Neuronal stem cell (in vitro differentiated cells): ENCODE results near the gene CPEB3.

Experiments
- DNase-seq: peaks from one replicate; pipeline ENCODE4 v3.0.0-alpha.2; 2013; ENCODE audit warnings: low spot score
- H2AFZ ChIP-seq: one replicate; pipeline ENCODE4 v1.6.1; 2013; ENCODE audit warnings: mild to moderate bottlenecking, low read length, inconsistent platforms
- H2AK5ac ChIP-seq: 2 replicates; pipeline ENCODE4 v1.6.1; 2013; ENCODE audit warnings: low read depth, mild to moderate bottlenecking, inconsistent platforms, low read length, moderate library complexity, mixed read lengths
- H2BK120ac ChIP-seq: 2 replicates; pipeline ENCODE4 v1.6.1; 2013; ENCODE audit warnings: low read depth, mild to moderate bottlenecking, inconsistent platforms, low read length, moderate library complexity, mixed read lengths
- H2BK12ac ChIP-seq: one replicate; pipeline ENCODE4 v1.6.1; 2013; ENCODE audit warnings: low read length, inconsistent platforms
- H2BK15ac ChIP-seq: 2 replicates; pipeline ENCODE4 v1.6.1; 2013; ENCODE audit warnings: mild to moderate bottlenecking, low read length, inconsistent platforms, mixed read lengths
- H2BK5ac ChIP-seq: one replicate; pipeline ENCODE4 v1.6.1; 2013; ENCODE audit warnings: inconsistent platforms, mild to moderate bottlenecking, low read length, moderate library complexity
- H3K14ac ChIP-seq: one replicate; pipeline ENCODE4 v1.6.1; 2013; ENCODE audit warnings: low read length, inconsistent platforms
- H3K18ac ChIP-seq: 2 replicates; pipeline ENCODE4 v1.6.1; 2013; ENCODE audit warnings: low read length, inconsistent platforms
- H3K23ac ChIP-seq: 2 replicates; pipeline ENCODE4 v1.6.1; 2013; ENCODE audit warnings: low read depth, mild to moderate bottlenecking, mixed read lengths, low read length, inconsistent platforms; ENCODE audit not compliant: poor library complexity
- H3K27ac ChIP-seq: replicated peaks from 3 replicates; pipeline ENCODE4 v1.5.1; 2013; ENCODE audit warnings: low read length, inconsistent platforms
- H3K27me3 ChIP-seq, 3 experiments: 2 replicates each; pipeline ENCODE4 v1.6.1; 2013; ENCODE audit warnings: low read length in 3 of 3, mild to moderate bottlenecking in 2 of 3, inconsistent platforms in 1 of 3, low read depth in 1 of 3, mixed read lengths in 1 of 3, moderate library complexity in 1 of 3; ENCODE audit not compliant: control insufficient read depth in 3 of 3, insufficient read depth in 3 of 3
- H3K36me3 ChIP-seq, 2 donors: replicated peaks in 1 of 2; 2 replicates each; pipeline ENCODE4 v1.6.1; 2013; ENCODE audit warnings: low read length in 2 of 2; ENCODE audit not compliant: control insufficient read depth in 2 of 2, insufficient read depth in 2 of 2
- H3K4ac ChIP-seq: 2 replicates; pipeline ENCODE4 v1.6.1; 2013; ENCODE audit warnings: inconsistent platforms, mild to moderate bottlenecking, low read length, moderate library complexity
- H3K4me1 ChIP-seq, 2 donors: 1 replicate in 1 of 2; 2 replicates in 1 of 2; pipeline ENCODE4 v1.6.1; 2013; ENCODE audit warnings: low read length in 2 of 2, low read depth in 1 of 2; ENCODE audit not compliant: control insufficient read depth in 2 of 2, insufficient read depth in 1 of 2
- H3K4me2 ChIP-seq: one replicate; pipeline ENCODE4 v1.6.1; 2013; ENCODE audit warnings: mild to moderate bottlenecking, low read length, inconsistent platforms; ENCODE audit not compliant: insufficient read depth, poor library complexity, severe bottlenecking
- H3K4me3 ChIP-seq, 2 donors: 2 replicates each; pipeline ENCODE4 v1.5.1; 2013; ENCODE audit warnings: low read length in 2 of 2, mild to moderate bottlenecking in 2 of 2, inconsistent platforms in 1 of 2, moderate library complexity in 1 of 2
- H3K79me1 ChIP-seq: one replicate; pipeline ENCODE4 v1.6.1; 2013; ENCODE audit warnings: low read depth, mild to moderate bottlenecking, inconsistent platforms, low read length, moderate library complexity
- H3K9ac ChIP-seq: one replicate; pipeline ENCODE4 v1.6.1; 2013; ENCODE audit warnings: mild to moderate bottlenecking, low read depth, low read length, inconsistent platforms; ENCODE audit not compliant: poor library complexity
- H3K9me3 ChIP-seq, 2 donors: replicated peaks in 1 of 2; 2 replicates each; pipeline versions ENCODE3 to v1.6.1; 2013; ENCODE audit warnings: low read length in 2 of 2, mild to moderate bottlenecking in 2 of 2, inconsistent platforms in 1 of 2, low read depth in 1 of 2, mixed read lengths in 1 of 2, moderate library complexity in 1 of 2; ENCODE audit not compliant: control insufficient read depth in 2 of 2, insufficient read depth in 1 of 2
- H4K8ac ChIP-seq: one replicate; pipeline ENCODE4 v1.6.1; 2013; ENCODE audit warnings: low read depth, mild to moderate bottlenecking, inconsistent platforms, low read length, moderate library complexity
- H4K91ac ChIP-seq: one replicate; pipeline ENCODE4 v1.6.1; 2013; ENCODE audit warnings: low read length, low read depth, mild to moderate bottlenecking, inconsistent platforms; ENCODE audit not compliant: poor library complexity
- WGBS, 2 donors: extraction: QIAGEN DNeasy Blood & Tissue Kit; methylation state at CpG; one replicate each; pipeline ENCODE4 v1.1.7; 2013; ENCODE audit warnings: missing lambda C conversion rate in 2 of 2, mixed read lengths in 1 of 2; ENCODE audit not compliant: insufficient read length in 2 of 2, insufficient replicate concordance in 1 of 2; ENCODE audit errors: extremely low coverage in 2 of 2; 5-methylcytosine and 5-hydroxymethylcytosine counted together

CPEB3 gene

DNA sequence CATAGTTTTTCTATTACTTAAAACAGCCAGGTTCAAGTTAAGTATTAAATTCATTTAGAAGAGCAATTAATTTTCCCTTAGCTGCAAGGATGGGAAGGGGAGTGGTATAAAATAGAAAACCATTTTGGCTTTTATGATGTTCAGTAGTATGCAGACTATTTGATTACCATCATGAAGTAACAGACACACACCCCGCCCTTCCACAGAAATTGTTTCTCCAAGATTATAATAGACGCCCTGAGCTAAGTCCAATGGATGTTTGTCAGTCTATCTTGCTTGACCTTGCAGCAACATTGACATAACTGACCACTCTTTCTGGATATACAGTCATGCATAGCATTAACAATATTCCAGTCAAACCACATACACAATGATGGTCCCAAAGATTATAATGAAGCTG is 42.3 kb downstream of the CPEB3 start:
- Histone ChIP-seq H3K4me3 (no peak overlapping the region), H2BK5ac (no peak overlapping the region), H2AFZ (no peak overlapping the region), H4K8ac (no peak overlapping the region), H3K23ac (no peak overlapping the region), H2BK15ac (no peak overlapping the region), H3K9me3 (no peaks in the 10 kb centered on the region), H3K4ac (no peak overlapping the region), H3K4me1 (no peaks in the 10 kb centered on the region), H3K4me2 (no peak overlapping the region), H4K91ac (no peak overlapping the region), H3K36me3 (no peaks in the 10 kb centered on the region), H3K9ac (no peak overlapping the region), H3K14ac (no peak overlapping the region), H2AK5ac (no peak overlapping the region), H3K27me3 (no peaks in the 10 kb centered on the region), H3K79me1 (no peaks in the 10 kb centered on the region), H2BK12ac (no peak overlapping the region), H3K27ac (no peak overlapping the region), H2BK120ac (no peak overlapping the region), H3K18ac (no peak overlapping the region)
- DNase-seq: no peak
- WGBS, 2 donors: no CpG with 5 or more reads among the region's 2 CpGs

DNA sequence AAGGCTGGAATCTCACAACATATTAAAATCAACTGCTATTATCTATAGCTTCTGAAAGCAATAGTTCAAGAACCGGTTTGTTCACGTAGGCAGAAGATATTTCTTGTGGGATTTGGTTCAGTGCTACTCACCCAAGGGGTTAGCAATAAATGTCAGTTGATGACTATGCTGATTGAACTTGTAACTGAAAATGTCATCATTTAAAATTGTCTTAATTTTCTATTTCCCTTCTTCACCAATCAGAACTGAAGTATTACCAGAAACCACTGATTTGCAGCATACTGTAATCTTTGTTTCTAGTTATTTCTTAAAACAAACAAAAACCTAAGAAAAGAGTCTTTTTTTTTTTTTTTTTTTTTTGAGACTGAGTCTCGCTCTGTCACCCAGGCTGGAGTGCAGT is 46.1 kb downstream of the CPEB3 start:
- Histone ChIP-seq H2BK5ac (no peak overlapping the region), H2BK15ac (no peak overlapping the region), H3K14ac (no peak overlapping the region), H3K79me1 (no peaks in the 10 kb centered on the region), H3K36me3 (no peaks in the 10 kb centered on the region), H3K4ac (no peak overlapping the region), H3K9ac (no peak overlapping the region), H3K4me1 (peaks cover 0 to 3% of the 10 kb centered on the region in 2 donors), H3K23ac (no peak overlapping the region), H3K9me3 (no peaks in the 10 kb centered on the region), H4K8ac (no peak overlapping the region), H3K18ac (no peak overlapping the region), H3K27ac (no peak overlapping the region), H3K4me3 (no peak overlapping the region), H3K4me2 (no peak overlapping the region), H2AK5ac (no peak overlapping the region), H4K91ac (no peak overlapping the region), H2BK120ac (no peak overlapping the region), H3K27me3 (peaks cover 0 to under 1% (median under 1%) of the 10 kb centered on the region in 3 experiments), H2AFZ (no peak overlapping the region), H2BK12ac (no peak overlapping the region)
- no peak for DNase-seq
- no CpG with 5 or more reads among the region's 3 CpGs for WGBS, 2 donors

DNA sequence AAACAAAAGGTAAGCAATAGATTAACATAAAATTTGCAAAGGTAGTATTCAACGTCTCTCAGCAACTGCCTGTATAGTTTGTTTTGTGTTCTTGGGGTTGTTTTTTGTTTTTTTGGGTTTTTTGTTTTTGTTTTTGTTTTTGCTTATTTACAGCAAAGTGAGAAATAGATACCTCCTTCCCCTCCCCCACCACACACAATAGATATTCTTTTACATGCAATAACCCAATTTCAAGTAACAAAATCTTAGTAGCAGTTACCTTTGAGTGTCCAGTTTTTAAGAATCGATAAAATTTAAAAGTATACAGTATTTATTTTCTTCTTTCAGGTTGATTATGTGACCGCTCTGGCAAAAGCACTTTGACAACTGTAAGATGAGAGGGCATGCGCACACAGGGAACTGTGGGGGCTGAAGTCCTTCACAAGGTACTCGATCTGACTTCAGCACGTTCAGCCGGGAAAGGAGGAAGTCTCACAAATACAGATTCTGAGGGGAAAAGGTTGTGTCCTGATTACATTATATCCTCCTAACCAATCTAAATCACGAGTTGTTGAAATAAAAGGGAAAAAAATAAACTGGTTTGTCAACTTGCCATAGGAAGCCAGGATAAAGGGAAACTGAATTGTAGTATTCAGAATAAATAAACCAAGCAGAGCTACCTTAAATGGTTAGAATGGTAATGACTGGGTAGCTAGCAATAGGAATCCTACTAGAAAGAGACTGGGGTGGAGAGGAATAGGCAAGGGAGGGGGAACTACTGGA is 47.8 kb downstream of the CPEB3 start:
- peak overlapping the region in 1 of 2 donors; percentile 30 for H3K4me3 ChIP-seq
- no peak overlapping the region for H4K91ac ChIP-seq
- no peak overlapping the region for H3K27ac ChIP-seq
- no peak overlapping the region for H2BK5ac ChIP-seq
- H3K79me1 ChIP-seq: peaks cover 1% of the 10 kb centered on the region
- H3K18ac ChIP-seq: no peak overlapping the region
- H3K4me1 ChIP-seq: peaks cover 2 to 3% of the 10 kb centered on the region in 2 donors
- H2AFZ ChIP-seq: peak overlapping the region; percentile 79
- no CpG with 5 or more reads among the region's 8 CpGs for WGBS, 2 donors
- H3K14ac ChIP-seq: no peak overlapping the region
- H3K23ac ChIP-seq: no peak overlapping the region
- H2BK120ac ChIP-seq: no peak overlapping the region
- no peak overlapping the region for H4K8ac ChIP-seq
- H3K9ac ChIP-seq: no peak overlapping the region
- peak; percentile 44 for DNase-seq
- H2BK12ac ChIP-seq: no peak overlapping the region
- H2AK5ac ChIP-seq: no peak overlapping the region
- no peaks in the 10 kb centered on the region for H3K9me3 ChIP-seq
- peaks cover 5 to 18% (median 17%) of the 10 kb centered on the region in 3 experiments for H3K27me3 ChIP-seq
- H3K36me3 ChIP-seq: no peaks in the 10 kb centered on the region
- H2BK15ac ChIP-seq: no peak overlapping the region
- H3K4me2 ChIP-seq: no peak overlapping the region
- no peak overlapping the region for H3K4ac ChIP-seq

DNA sequence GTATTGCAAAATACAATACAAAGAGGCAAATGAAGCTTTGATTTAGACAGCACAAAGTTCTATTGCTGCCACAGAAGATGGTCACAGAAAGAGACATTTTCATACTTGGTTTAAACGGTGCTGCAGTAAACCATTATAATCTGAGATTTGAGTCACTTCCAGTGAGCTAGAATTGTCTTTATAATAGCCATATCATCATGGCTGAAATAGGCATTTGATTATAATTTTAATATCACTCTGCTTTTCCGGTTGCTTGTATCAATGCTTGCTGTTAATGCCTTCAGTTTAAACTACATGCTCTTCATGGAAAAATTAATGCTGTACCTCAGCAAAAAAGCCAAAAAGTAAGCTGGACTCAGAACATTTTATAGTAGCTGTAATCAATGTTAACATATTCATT is 48.5 kb downstream of the CPEB3 start:
- WGBS, 2 donors: no CpG with 5 or more reads among the region's 2 CpGs
- Histone ChIP-seq H2AFZ (no peak overlapping the region), H3K9me3 (no peaks in the 10 kb centered on the region), H3K4ac (no peak overlapping the region), H2BK12ac (no peak overlapping the region), H2BK15ac (no peak overlapping the region), H3K4me1 (peaks cover 2 to 3% of the 10 kb centered on the region in 2 donors), H4K91ac (no peak overlapping the region), H3K4me2 (no peak overlapping the region), H3K4me3 (no peak overlapping the region), H3K14ac (no peak overlapping the region), H3K27me3 (peaks cover 5 to 25% (median 20%) of the 10 kb centered on the region in 3 experiments), H3K18ac (no peak overlapping the region), H3K9ac (no peak overlapping the region), H2BK5ac (no peak overlapping the region), H3K79me1 (peaks cover 1% of the 10 kb centered on the region), H3K23ac (no peak overlapping the region), H3K27ac (no peak overlapping the region), H2BK120ac (no peak overlapping the region), H3K36me3 (no peaks in the 10 kb centered on the region), H2AK5ac (no peak overlapping the region), H4K8ac (no peak overlapping the region)
- DNase-seq: no peak
